ENCODE measurements around the gene CHD9NB. TPM values are rescaled to one million over a fixed set of nuclear protein-coding genes. Genes with fewer than 3 reads are reported as not detected.

Gene CHD9NB
- total RNA-seq, 4 donors from 2014 or later: 3.0 to 3.1 TPM; not detected in 2

GRCh38 chr16:53093162-53093744 lies 40.6 kb upstream of the CHD9NB start:
- in situ Hi-C loops (cut with MboI; ENCODE audit: low pct_ligation_motif_present in 1 of 4, low pct_unique_long_range_greater_than_20kb in 1 of 4, low sequenced_read_pairs in 3 of 4) (no loop called here), intact Hi-C loops (cut with DNase I; ENCODE audit: low total_unique reads) (no loop called here)
- H3K4me1 ChIP-seq: peaks cover 48 to 79% (median 65%) of the 10 kb centered on the region in 4 donors
- DNase-seq: no peak
- H3K4me3 ChIP-seq: no peak overlapping the region
- no peaks in the 10 kb centered on the region for H3K27me3 ChIP-seq
- peak overlapping the region; percentile 85 to 93 (median 88) for H3K27ac ChIP-seq
- H3K9me3 ChIP-seq: no peaks in the 10 kb centered on the region
- 93 to 100% methylated on average over 3 to 5 of the region's 5 CpGs for WGBS, 2 donors (ENCODE audit: low coverage in 1 of 2)
- TF ChIP-seq CTCF (IDR thresholded peaks at IDR 0.05): no peak
- no peak for TF ChIP-seq EP300 (IDR thresholded peaks at IDR 0.05; ENCODE audit: low read depth)
- TF ChIP-seq POLR2AphosphoS5 (IDR thresholded peaks at IDR 0.05): no peak
- TF ChIP-seq POLR2A (IDR thresholded peaks at IDR 0.05): no peak
- H3K36me3 ChIP-seq: no peaks in the 10 kb centered on the region

GRCh38 chr16:53092284-53092683 lies 39.6 kb upstream of the CHD9NB start:
- Histone ChIP-seq H3K27ac (peak overlapping the region; percentile 85 to 93 (median 88)), H3K36me3 (no peaks in the 10 kb centered on the region), H3K4me3 (no peak overlapping the region), H3K4me1 (peaks cover 45 to 70% (median 60%) of the 10 kb centered on the region in 4 donors), H3K27me3 (no peaks in the 10 kb centered on the region), H3K9me3 (no peaks in the 10 kb centered on the region)
- 88 to 100% methylated on average over 1 to 2 of the region's 2 CpGs for WGBS, 2 donors (ENCODE audit: low coverage in 1 of 2)
- no peak for DNase-seq
- intact Hi-C loops (cut with DNase I; ENCODE audit: low total_unique reads) (no loop called here), in situ Hi-C loops (cut with MboI; ENCODE audit: low pct_ligation_motif_present in 1 of 4, low pct_unique_long_range_greater_than_20kb in 1 of 4, low sequenced_read_pairs in 3 of 4) (no loop called here)
- TF ChIP-seq POLR2A (IDR thresholded peaks at IDR 0.05): no peak
- TF ChIP-seq EP300 (IDR thresholded peaks at IDR 0.05; ENCODE audit: low read depth): no peak
- TF ChIP-seq CTCF (IDR thresholded peaks at IDR 0.05): no peak
- no peak for TF ChIP-seq POLR2AphosphoS5 (IDR thresholded peaks at IDR 0.05)

GRCh38 chr16:53091466-53092211 lies 38.9 kb upstream of the CHD9NB start:
- Histone ChIP-seq H3K4me1 (peaks cover 45 to 66% (median 58%) of the 10 kb centered on the region in 4 donors), H3K27me3 (no peaks in the 10 kb centered on the region), H3K4me3 (no peak overlapping the region), H3K27ac (peak overlapping the region; percentile 85 to 93 (median 88)), H3K36me3 (no peaks in the 10 kb centered on the region), H3K9me3 (no peaks in the 10 kb centered on the region)
- 34 to 56% methylated on average over 5 to 7 of the region's 7 CpGs for WGBS, 2 donors (ENCODE audit: low coverage in 1 of 2)
- peak; percentile 42 for DNase-seq
- in situ Hi-C loops (cut with MboI; ENCODE audit: low pct_ligation_motif_present in 1 of 4, low pct_unique_long_range_greater_than_20kb in 1 of 4, low sequenced_read_pairs in 3 of 4) (no loop called here), intact Hi-C loops (cut with DNase I; ENCODE audit: low total_unique reads) (no loop called here)
- no peak for TF ChIP-seq POLR2A (IDR thresholded peaks at IDR 0.05)
- no peak for TF ChIP-seq EP300 (IDR thresholded peaks at IDR 0.05; ENCODE audit: low read depth)
- TF ChIP-seq POLR2AphosphoS5 (IDR thresholded peaks at IDR 0.05): peak in 2 of 3 donors; percentile 26 to 63
- no peak for TF ChIP-seq CTCF (IDR thresholded peaks at IDR 0.05)

- Histone ChIP-seq H3K9me3 (no peaks in the 10 kb centered on the region), H3K4me3 (peak overlapping the region in 1 of 4 donors; percentile 11), H3K27me3 (no peaks in the 10 kb centered on the region), H3K4me1 (peaks cover 45 to 69% (median 60%) of the 10 kb centered on the region in 4 donors), H3K36me3 (no peaks in the 10 kb centered on the region), H3K27ac (peak overlapping the region; percentile 85 to 93 (median 88))
- intact Hi-C loops (cut with DNase I; ENCODE audit: low total_unique reads): no loop called here
- peak; percentile 88 for DNase-seq
- in situ Hi-C loops (cut with MboI; ENCODE audit: low pct_ligation_motif_present in 1 of 4, low pct_unique_long_range_greater_than_20kb in 1 of 4, low sequenced_read_pairs in 3 of 4): no loop called here
- TF ChIP-seq CTCF (IDR thresholded peaks at IDR 0.05) (no peak), POLR2AphosphoS5 (IDR thresholded peaks at IDR 0.05) (peak; percentile 84 to 91 (median 90)), POLR2A (IDR thresholded peaks at IDR 0.05) (no peak), EP300 (IDR thresholded peaks at IDR 0.05; ENCODE audit: low read depth) (peak; percentile 85)
- 25% methylated on average over 12 of the region's 13 CpGs; no CpG with 5 or more reads in 1 of the 2 donors for WGBS, 2 donors (ENCODE audit: low coverage in 1 of 2)
Observed at GRCh38 chr16:53090591-53091411, 38.1 kb upstream of the CHD9NB start.

All from transverse colon (tissue), 4 donors.